Left lung (tissue), 10 donors: ENCODE measurements around the gene MARVELD1. TPM values are rescaled to one million over a fixed set of nuclear protein-coding genes. Genes with fewer than 3 reads are reported as not detected.

Experiments used
- ATAC-seq: fragments of 200-7000 bp; cut with Tn5 transposase; one replicate; pipeline ENCODE4 v1.9.1; 2020; ENCODE audit warnings: moderate library complexity
- DNase-seq, 4 donors: peaks; one replicate each; pipeline ENCODE4 v3.0.0-alpha.2; 2013 to 2020
- H3K27ac ChIP-seq, 2 donors: fragments of 200-600 bp; sonication (generic) in 1 of 2; one replicate each; pipeline versions ENCODE4 v1.5.0 to v1.8.0; 2020 to 2021
- H3K27me3 ChIP-seq, 2 donors: fragments of 200-600 bp; sonication (generic) in 1 of 2; one replicate each; pipeline versions ENCODE4 v1.5.0 to v1.8.0; 2020 to 2021
- H3K36me3 ChIP-seq, 2 donors: fragments of 200-600 bp; sonication (generic) in 1 of 2; one replicate each; pipeline versions ENCODE4 v1.5.0 to v1.8.0; 2020 to 2021
- H3K4me1 ChIP-seq, 2 donors: fragments of 200-600 bp; one replicate each; pipeline ENCODE4 v1.8.0; 2021
- H3K4me3 ChIP-seq, 2 donors: fragments of 200-600 bp; sonication (generic) in 1 of 2; one replicate each; pipeline versions ENCODE4 v1.5.0 to v1.8.0; 2020 to 2021; ENCODE audit warnings: mild to moderate bottlenecking in 1 of 2
- H3K9me3 ChIP-seq, 2 donors: fragments of 200-600 bp; sonication (generic) in 1 of 2; one replicate each; pipeline versions ENCODE4 v1.5.0 to v1.8.0; 2020 to 2021
- CTCF ChIP-seq, 2 donors: fragments of 200-600 bp; sonication (generic) in 1 of 2; IDR thresholded peaks; one replicate each; pipeline versions ENCODE4 v1.5.0 to v1.8.0; 2021; ENCODE audit warnings: antibody characterized with exemption in 2 of 2
- intact Hi-C, 2 donors: fragments of 100-400 bp; cut with DNase I; formaldehyde crosslinking; loops; one replicate each; pipeline versions ENCODE4 v1.11.2 to v1.14.2; 2022
- polyA plus RNA-seq, 6 donors: library from polyadenylated mRNA; unstranded; fragments of 120-200 nt; gene quantifications; one replicate each; pipeline ENCODE4 v1.2.1, GENCODE V29; 2013; ENCODE audit not compliant: insufficient read length in 6 of 6
- total RNA-seq, 2 donors: library from RNA; stranded (reverse); fragmentation: NEBNext Ultra II Directional; extraction: Animal tissue kit (Norgen Biotek cat#: 25700); gene quantifications; one replicate each; pipeline ENCODE4 v1.2.1, GENCODE V29; 2021
- donor health status: DM: no; HTN: yes; CAD: no.
- donor health status: DM: no; HTN: no; CAD: no.

Gene MARVELD1
- total and polyA plus RNA-seq, 8 donors: 48.1 to 66.9 (median 57.5) TPM

- intact Hi-C loops: no loop called here
- DNase-seq (no peak), ATAC-seq (no peak)
Measured at GRCh38 chr10:97704341-97704740, 9.2 kb upstream of the MARVELD1 start.

GRCh38 chr10:97705006-97705670 is 8.4 kb upstream of the MARVELD1 start:
- ATAC-seq: no peak

More at GRCh38 chr10:97704341-97704740, 9.2 kb upstream of the MARVELD1 start:
- Histone ChIP-seq H3K4me1 (peaks cover 0 to 3% of the 10 kb centered on the region in 2 donors), H3K27ac (no peak overlapping the region), H3K9me3 (no peaks in the 10 kb centered on the region), H3K36me3 (no peaks in the 10 kb centered on the region), H3K4me3 (no peak overlapping the region), H3K27me3 (no peaks in the 10 kb centered on the region)
- TF ChIP-seq CTCF (IDR thresholded peaks at IDR 0.05): no peak

GRCh38 chr10:97707134-97707861 is 6.2 kb upstream of the MARVELD1 start:
- intact Hi-C loops: no loop called here
- no peak for DNase-seq
- Histone ChIP-seq H3K27me3 (no peaks in the 10 kb centered on the region), H3K4me3 (no peak overlapping the region), H3K36me3 (no peaks in the 10 kb centered on the region), H3K27ac (no peak overlapping the region), H3K4me1 (peaks cover 0 to 21% of the 10 kb centered on the region in 2 donors), H3K9me3 (no peaks in the 10 kb centered on the region)
- no peak for ATAC-seq
- no peak for TF ChIP-seq CTCF (IDR thresholded peaks at IDR 0.05)

More at GRCh38 chr10:97705006-97705670, 8.4 kb upstream of the MARVELD1 start:
- no peak for DNase-seq
- H3K4me1 ChIP-seq: peaks cover 0 to 11% of the 10 kb centered on the region in 2 donors
- no peak overlapping the region for H3K27ac ChIP-seq
- no peak overlapping the region for H3K4me3 ChIP-seq
- no peaks in the 10 kb centered on the region for H3K27me3 ChIP-seq
- no peak for TF ChIP-seq CTCF (IDR thresholded peaks at IDR 0.05)
- H3K9me3 ChIP-seq: no peaks in the 10 kb centered on the region
- intact Hi-C loops: no loop called here
- H3K36me3 ChIP-seq: no peaks in the 10 kb centered on the region

- no peaks in the 10 kb centered on the region for H3K27me3 ChIP-seq
- H3K9me3 ChIP-seq: no peaks in the 10 kb centered on the region
- no peak for TF ChIP-seq CTCF (IDR thresholded peaks at IDR 0.05)
- intact Hi-C loops: no loop called here
- H3K27ac ChIP-seq: no peak overlapping the region
- ATAC-seq (no peak), DNase-seq (no peak)
- no peaks in the 10 kb centered on the region for H3K36me3 ChIP-seq
- H3K4me1 ChIP-seq: peaks cover 2 to 29% of the 10 kb centered on the region in 2 donors
- no peak overlapping the region for H3K4me3 ChIP-seq
Measured at GRCh38 chr10:97708167-97708566, 5.4 kb upstream of the MARVELD1 start.
